CD4-positive, CD25-positive, alpha-beta regulatory T cell (primary cell): ENCODE measurements around the gene STXBP1. TPM values are rescaled to one million over a fixed set of nuclear protein-coding genes. Genes with fewer than 3 reads are reported as not detected.

Experiments
- ATAC-seq, 2 donors: fragments of 150-1000 bp; cut with Tn5 transposase; one replicate each; pipeline ENCODE4 v1.10.0; 2021; ENCODE audit warnings: low read depth in 2 of 2, moderate number of reproducible peaks in 2 of 2, moderate library complexity in 1 of 2
- DNase-seq, 3 donors: peaks; one replicate each; pipeline versions ENCODE4 v3.0.0 to v3.0.0-alpha.2; 2012 to 2022; ENCODE audit warnings: mixed read lengths in 1 of 3
- H3K27ac ChIP-seq: one replicate; pipeline ENCODE4 v1.7.0; 2013; ENCODE audit warnings: mild to moderate bottlenecking, low read length; ENCODE audit not compliant: insufficient read depth, poor library complexity, severe bottlenecking
- H3K27me3 ChIP-seq: one replicate; pipeline ENCODE4 v1.7.0; 2013; ENCODE audit warnings: low read length; ENCODE audit not compliant: control insufficient read depth, insufficient read depth
- H3K36me3 ChIP-seq: one replicate; pipeline ENCODE4 v1.7.0; 2013; ENCODE audit warnings: mild to moderate bottlenecking, low read length, moderate library complexity; ENCODE audit not compliant: control insufficient read depth, insufficient read depth
- H3K4me1 ChIP-seq: 2 replicates; pipeline ENCODE4 v1.7.0; 2013; ENCODE audit warnings: mild to moderate bottlenecking, low read length; ENCODE audit not compliant: insufficient read depth, control insufficient read depth, poor library complexity, severe bottlenecking
- H3K4me3 ChIP-seq: one replicate; pipeline ENCODE4 v1.7.0; 2013; ENCODE audit warnings: low read depth, mild to moderate bottlenecking, low read length, moderate library complexity
- H3K9me3 ChIP-seq, 2 experiments: 1 replicate in 1 of 2; 2 replicates in 1 of 2; pipeline ENCODE4 v1.7.0; 2013; ENCODE audit warnings: low read length in 2 of 2, mild to moderate bottlenecking in 1 of 2, moderate library complexity in 1 of 2; ENCODE audit not compliant: control insufficient read depth in 2 of 2
- H3K27ac Mint-ChIP-seq, 3 donors: one replicate each; pipeline ENCODE4 v1.8.0; 2020 to 2022; ENCODE audit warnings: mild to moderate bottlenecking in 3 of 3, mixed read lengths in 3 of 3, moderate library complexity in 2 of 3
- H3K27me3 Mint-ChIP-seq: one replicate; pipeline ENCODE4 v1.8.0; 2022; ENCODE audit warnings: mild to moderate bottlenecking, mixed read lengths
- H3K36me3 Mint-ChIP-seq: one replicate; pipeline ENCODE4 v1.8.0; 2020; ENCODE audit warnings: mixed read lengths
- H3K4me1 Mint-ChIP-seq, 4 donors: one replicate each; pipeline ENCODE4 v1.8.0; 2020 to 2022; ENCODE audit warnings: mixed read lengths in 4 of 4, mild to moderate bottlenecking in 1 of 4
- H3K4me3 Mint-ChIP-seq, 4 donors: one replicate each; pipeline ENCODE4 v1.8.0; 2020 to 2022; ENCODE audit warnings: mild to moderate bottlenecking in 4 of 4, mixed read lengths in 4 of 4, moderate library complexity in 3 of 4
- H3K9me3 Mint-ChIP-seq, 7 donors: one replicate each; pipeline ENCODE4 v1.8.0; 2020 to 2022; ENCODE audit warnings: mixed read lengths in 7 of 7, mild to moderate bottlenecking in 3 of 7, moderate library complexity in 2 of 7
- polyA plus RNA-seq, 4 donors: library from polyadenylated mRNA; unstranded; fragments of 300-500 nt; fragmentation: Illumina TruSeq; gene quantifications; one replicate each; pipeline ENCODE4 v1.2.3, GENCODE V29; 2021
- total RNA-seq: library from RNA; stranded (reverse); gene quantifications from one replicate; pipeline ENCODE4 v1.2.3, GENCODE V29; 2022

Gene STXBP1
- total and polyA plus RNA-seq, 5 donors from 2014 or later, result 0.07 to 1.3 (median 0.26) TPM

- H3K4me1 ChIP-seq, result peaks cover 7% of the 10 kb centered on the region
- ATAC-seq (no peak), DNase-seq (no peak)
- no peak overlapping the region for H3K4me3 ChIP-seq
- H3K9me3 ChIP-seq, result no peaks in the 10 kb centered on the region
- H3K27me3 ChIP-seq, result no peaks in the 10 kb centered on the region
- Mint-ChIP-seq H3K27me3 (no peaks in the 10 kb centered on the region), H3K27ac (no peak overlapping the region), H3K36me3 (peaks cover 21% of the 10 kb centered on the region), H3K9me3 (no peaks in the 10 kb centered on the region), H3K4me3 (no peak overlapping the region), H3K4me1 (peaks cover 0 to 6% (median 5%) of the 10 kb centered on the region in 4 donors)
- H3K36me3 ChIP-seq, result peaks cover 54% of the 10 kb centered on the region
- H3K27ac ChIP-seq, result no peak overlapping the region
These were observed 127.7 kb downstream of the STXBP1 start for GRCh38 chr9:127739614-127740330.

GRCh38 chr9:127741831-127742434, 129.9 kb downstream of the STXBP1 start:
- H3K27me3 Mint-ChIP-seq, result no peaks in the 10 kb centered on the region
- H3K4me1 ChIP-seq, result no peaks in the 10 kb centered on the region
- peaks cover 70% of the 10 kb centered on the region for H3K36me3 ChIP-seq
- H3K9me3 Mint-ChIP-seq, result no peaks in the 10 kb centered on the region
- no peak overlapping the region for H3K27ac Mint-ChIP-seq
- H3K4me3 Mint-ChIP-seq, result no peak overlapping the region
- H3K27me3 ChIP-seq, result no peaks in the 10 kb centered on the region
- H3K4me1 Mint-ChIP-seq, result peaks cover 0 to 6% (median 2%) of the 10 kb centered on the region in 4 donors
- H3K27ac ChIP-seq, result no peak overlapping the region
- ATAC-seq (no peak), DNase-seq (no peak)
- no peaks in the 10 kb centered on the region for H3K9me3 ChIP-seq
- H3K4me3 ChIP-seq, result no peak overlapping the region
- peaks cover 21% of the 10 kb centered on the region for H3K36me3 Mint-ChIP-seq

Other genes starting within 250 kb of the STXBP1 start
- gene SLC2A8, start 215.1 kb upstream of the STXBP1 start, total RNA-seq, result 15.6 TPM
- gene SLC2A8, start 215.1 kb upstream of the STXBP1 start, polyA plus RNA-seq, result 10 to 100 TPM in 2 of 4 donors, 1 to 10 TPM in 2; 5.5 to 14.7 (median 8.0) TPM
- gene ZNF79, start 187.9 kb upstream of the STXBP1 start, total RNA-seq, result 9.0 TPM
- gene ZNF79, start 187.9 kb upstream of the STXBP1 start, polyA plus RNA-seq, result 1 to 10 TPM; 3.4 to 7.8 (median 6.7) TPM
- 1,070 TPM for gene RPL12, start 160.9 kb upstream of the STXBP1 start, total RNA-seq
- gene RPL12, start 160.9 kb upstream of the STXBP1 start, polyA plus RNA-seq, result 1,000 to 10,000 TPM; 1,415 to 2,269 (median 1,793) TPM
- 24.0 TPM for gene LRSAM1, start 160.8 kb upstream of the STXBP1 start, total RNA-seq
- gene LRSAM1, start 160.8 kb upstream of the STXBP1 start, polyA plus RNA-seq, result 1 to 10 TPM; 3.9 to 7.2 (median 5.2) TPM
- not detected for gene CFAP157, start 94.7 kb downstream of the STXBP1 start, total RNA-seq
- under 1 TPM; 0.20 to 0.57 (median 0.26) TPM for gene CFAP157, start 94.7 kb downstream of the STXBP1 start, polyA plus RNA-seq
- 9.3 TPM for gene PTRH1, start 103.4 kb downstream of the STXBP1 start, total RNA-seq
- 10 to 100 TPM; 25.8 to 36.5 (median 28.1) TPM for gene PTRH1, start 103.4 kb downstream of the STXBP1 start, polyA plus RNA-seq
- 1.7 TPM for gene TTC16, start 103.8 kb downstream of the STXBP1 start, total RNA-seq
- gene TTC16, start 103.8 kb downstream of the STXBP1 start, polyA plus RNA-seq, result under 1 TPM in 2 of 4 donors, not detected in 2; 0.28 to 0.38 TPM
- gene TOR2A, start 123.0 kb downstream of the STXBP1 start, total RNA-seq, result 11.9 TPM
- gene TOR2A, start 123.0 kb downstream of the STXBP1 start, polyA plus RNA-seq, result 10 to 100 TPM; 20.1 to 30.2 (median 24.8) TPM
- 39.3 TPM for gene SH2D3C, start 166.4 kb downstream of the STXBP1 start, total RNA-seq
- gene SH2D3C, start 166.4 kb downstream of the STXBP1 start, polyA plus RNA-seq, result 10 to 100 TPM; 17.7 to 30.5 (median 21.1) TPM
- gene CDK9, start 173.8 kb downstream of the STXBP1 start, total RNA-seq, result 89.3 TPM
- 10 to 100 TPM; 43.3 to 67.4 (median 53.3) TPM for gene CDK9, start 173.8 kb downstream of the STXBP1 start, polyA plus RNA-seq
- gene FPGS, start 190.6 kb downstream of the STXBP1 start, total RNA-seq, result 64.7 TPM
- gene FPGS, start 190.6 kb downstream of the STXBP1 start, polyA plus RNA-seq, result 10 to 100 TPM; 40.1 to 50.6 (median 45.2) TPM
- 3.6 TPM for gene ENG, start 242.4 kb downstream of the STXBP1 start, total RNA-seq
- 1 to 10 TPM in 3 of 4 donors, under 1 TPM in 1; 0.71 to 2.9 (median 1.9) TPM for gene ENG, start 242.4 kb downstream of the STXBP1 start, polyA plus RNA-seq